Measurements from ENCODE around the gene MOGAT3.

Gene MOGAT3

GRCh38 chr7:101233907-101234547 is 33.2 kb upstream of the MOGAT3 start:
- no peak for DNase-seq

- no peak for DNase-seq
Measured at GRCh38 chr7:101232141-101232850, 31.5 kb upstream of the MOGAT3 start.

GRCh38 chr7:101231644-101232043 is 30.8 kb upstream of the MOGAT3 start:
- no peak for DNase-seq

- no peak for DNase-seq
Measured at GRCh38 chr7:101226721-101227120, 25.9 kb upstream of the MOGAT3 start.

GRCh38 chr7:101225650-101226049 is 24.8 kb upstream of the MOGAT3 start:
- no peak for DNase-seq

GRCh38 chr7:101223528-101223927 is 22.7 kb upstream of the MOGAT3 start:
- DNase-seq, result no peak

GRCh38 chr7:101222275-101222830 is 21.5 kb upstream of the MOGAT3 start:
- no peak for DNase-seq

- no peak for DNase-seq
Measured at GRCh38 chr7:101220295-101220694, 19.5 kb upstream of the MOGAT3 start.

GRCh38 chr7:101218236-101219125 is 17.6 kb upstream of the MOGAT3 start:
- no peak for DNase-seq

- peak; percentile 96 for DNase-seq
Measured at GRCh38 chr7:101217388-101218235, 16.8 kb upstream of the MOGAT3 start, which contains the start of the genes PLOD3 and ZNHIT1. Gene PLOD3 (minus strand): TSS chr7:101217581. CDS start chr7:101217274, 307 bp downstream. Gene ZNHIT1 (plus strand): TSS chr7:101218165. CDS start chr7:101218196, 31 bp downstream.

GRCh38 chr7:101216860-101217387 is 16.1 kb upstream of the MOGAT3 start:
- no peak for DNase-seq

GRCh38 chr7:101216001-101216859 is 15.4 kb upstream of the MOGAT3 start:
- DNase-seq, result no peak

- no peak for DNase-seq
Measured at GRCh38 chr7:101212014-101212413, 11.2 kb upstream of the MOGAT3 start.

- no peak for DNase-seq
Measured at GRCh38 chr7:101211501-101211900, 10.7 kb upstream of the MOGAT3 start.

- DNase-seq, result no peak
Measured at GRCh38 chr7:101210143-101210542, 9.3 kb upstream of the MOGAT3 start.

GRCh38 chr7:101208794-101209193 is 8.0 kb upstream of the MOGAT3 start:
- no peak for DNase-seq

GRCh38 chr7:101207459-101207858 is 6.6 kb upstream of the MOGAT3 start:
- DNase-seq, result no peak

- no peak for DNase-seq
Measured at GRCh38 chr7:101206665-101207042, 5.8 kb upstream of the MOGAT3 start.

GRCh38 chr7:101205901-101206664 is 5.2 kb upstream of the MOGAT3 start:
- DNase-seq, result no peak

All from central memory CD4-positive, alpha-beta T cell (primary cell).